ENCODE measurements around the gene PCDHB14. TPM values are rescaled to one million over a fixed set of nuclear protein-coding genes. Genes with fewer than 3 reads are reported as not detected.
"Not testable (repeated sequence)": the region's sequence is repeated elsewhere in the genome, so short reads cannot be mapped to it uniquely, and the experiment has no call there.

Gene PCDHB14
- total RNA-seq, 1 experiment from 2014 or later, result 0.41 TPM

- H3K4me3 ChIP-seq (ENCODE audit: low read depth, low read length); H3K27ac Mint-ChIP-seq (ENCODE audit: unreplicated experiment); H3K4me3 Mint-ChIP-seq (ENCODE audit: unreplicated experiment); POLR2A ChIA-PET; H3K9me3 Mint-ChIP-seq (ENCODE audit: unreplicated experiment); DNase-seq; H3K9me3 ChIP-seq; BruUV-seq (replicated peaks); H3K27me3 ChIP-seq (replicated peaks; ENCODE audit: control insufficient read depth, insufficient read depth, low read length); H3K36me3 Mint-ChIP-seq (ENCODE audit: insufficient read depth, unreplicated experiment); CTCF ChIA-PET; H3K36me3 ChIP-seq (ENCODE audit: control insufficient read depth, insufficient read depth, low read length); H3K4me1 Mint-ChIP-seq (ENCODE audit: low read depth, unreplicated experiment); H3K27me3 Mint-ChIP-seq (ENCODE audit: insufficient read depth, unreplicated experiment); H3K4me1 ChIP-seq: not testable (repeated sequence)
- intact Hi-C loops (cut with micrococcal nuclease; ENCODE audit: unreplicated experiment), result loop anchor here (2.0 kb wide), 1 partner anchor 35 kb away; no protein-coding TSS in a partner anchor
These were observed 43.3 kb upstream of the PCDHB14 start for GRCh38 chr5:141179876-141180275.

GRCh38 chr5:141180313-141180712 lies 42.8 kb upstream of the PCDHB14 start:
- no peak for TF ChIP-seq CTCF (IDR thresholded peaks at IDR 0.05; ENCODE audit: insufficient read depth in 1 of 2, low read depth in 1 of 2, low read length in 1 of 2, severe bottlenecking in 1 of 2, unreplicated experiment in 1 of 2)
- Mint-ChIP-seq H3K27me3 (ENCODE audit: insufficient read depth, unreplicated experiment) (no peaks in the 10 kb centered on the region), H3K9me3 (ENCODE audit: unreplicated experiment) (peaks cover 8% of the 10 kb centered on the region), H3K4me1 (ENCODE audit: low read depth, unreplicated experiment) (no peaks in the 10 kb centered on the region), H3K4me3 (ENCODE audit: unreplicated experiment) (no peak overlapping the region), H3K27ac (ENCODE audit: unreplicated experiment) (no peak overlapping the region), H3K36me3 (ENCODE audit: insufficient read depth, unreplicated experiment) (no peaks in the 10 kb centered on the region)
- no peak for DNase-seq
- no TSS peak for BruUV-seq (replicated peaks)
- Histone ChIP-seq H3K36me3 (ENCODE audit: control insufficient read depth, insufficient read depth, low read length) (no peaks in the 10 kb centered on the region), H3K27me3 (replicated peaks; ENCODE audit: control insufficient read depth, insufficient read depth, low read length) (no peaks in the 10 kb centered on the region), H3K4me1 (no peaks in the 10 kb centered on the region), H3K9me3 (no peaks in the 10 kb centered on the region), H3K4me3 (ENCODE audit: low read depth, low read length) (no peak overlapping the region)
- POLR2A ChIA-PET, result no interaction called here
- intact Hi-C loops (cut with micrococcal nuclease; ENCODE audit: unreplicated experiment), result no loop called here
- CTCF ChIA-PET, result no interaction called here

- Mint-ChIP-seq H3K36me3 (ENCODE audit: insufficient read depth, unreplicated experiment) (no peaks in the 10 kb centered on the region), H3K4me3 (ENCODE audit: unreplicated experiment) (no peak within 1 kb of the TSS), H3K9me3 (ENCODE audit: unreplicated experiment) (peaks cover 25% of the 10 kb centered on the region), H3K27ac (ENCODE audit: unreplicated experiment) (no peak within 1 kb of the TSS), H3K4me1 (ENCODE audit: low read depth, unreplicated experiment) (no peaks in the 10 kb centered on the region), H3K27me3 (ENCODE audit: insufficient read depth, unreplicated experiment) (no peaks in the 10 kb centered on the region)
- Histone ChIP-seq H3K27me3 (replicated peaks; ENCODE audit: control insufficient read depth, insufficient read depth, low read length) (no peaks in the 10 kb centered on the region), H3K4me1 (no peaks in the 10 kb centered on the region), H3K36me3 (ENCODE audit: control insufficient read depth, insufficient read depth, low read length) (no peaks in the 10 kb centered on the region), H3K4me3 (ENCODE audit: low read depth, low read length) (no peak within 1 kb of the TSS), H3K9me3 (no peaks in the 10 kb centered on the region)
- ChIA-PET POLR2A (no interaction called here), CTCF (interaction anchor here (0.8 kb wide), 1 partner anchor 10 kb away, joined by 3 read pairs; no protein-coding TSS in a partner anchor)
- no TSS peak for BruUV-seq (replicated peaks)
- intact Hi-C loops (cut with micrococcal nuclease; ENCODE audit: unreplicated experiment), result no loop called here
- no peak for DNase-seq
- TF ChIP-seq CTCF (IDR thresholded peaks at IDR 0.05; ENCODE audit: insufficient read depth in 1 of 2, low read depth in 1 of 2, low read length in 1 of 2, severe bottlenecking in 1 of 2, unreplicated experiment in 1 of 2), result no peak
These were observed 40.9 kb upstream of the PCDHB14 start, which contains the start of gene PCDHB16 for GRCh38 chr5:141182248-141182647. Gene PCDHB16, plus strand, starts transcription at chr5:141182387. Its CDS starts 173 bp downstream, at chr5:141182560.

- H3K4me1 ChIP-seq; CTCF ChIA-PET; H3K4me3 ChIP-seq (ENCODE audit: low read depth, low read length); H3K9me3 ChIP-seq; intact Hi-C loops (cut with micrococcal nuclease; ENCODE audit: unreplicated experiment); H3K36me3 ChIP-seq (ENCODE audit: control insufficient read depth, insufficient read depth, low read length); H3K36me3 Mint-ChIP-seq (ENCODE audit: insufficient read depth, unreplicated experiment); POLR2A ChIA-PET; H3K4me3 Mint-ChIP-seq (ENCODE audit: unreplicated experiment); H3K27me3 ChIP-seq (replicated peaks; ENCODE audit: control insufficient read depth, insufficient read depth, low read length); H3K4me1 Mint-ChIP-seq (ENCODE audit: low read depth, unreplicated experiment); BruUV-seq (replicated peaks); DNase-seq; H3K27ac Mint-ChIP-seq (ENCODE audit: unreplicated experiment); H3K27me3 Mint-ChIP-seq (ENCODE audit: insufficient read depth, unreplicated experiment): not testable (repeated sequence)
- peaks cover 36% of the 10 kb centered on the region for H3K9me3 Mint-ChIP-seq (ENCODE audit: unreplicated experiment)
These were observed 38.9 kb upstream of the PCDHB14 start for GRCh38 chr5:141184117-141184855.

All from Caco-2 (cell line).